ENCODE data around the gene DAPK2. TPM values are rescaled to one million over a fixed set of nuclear protein-coding genes. Genes with fewer than 3 reads are reported as not detected.

Gene DAPK2
- total RNA-seq, 2 experiments from 2014 or later, result 13.4 to 17.6 TPM

DNA sequence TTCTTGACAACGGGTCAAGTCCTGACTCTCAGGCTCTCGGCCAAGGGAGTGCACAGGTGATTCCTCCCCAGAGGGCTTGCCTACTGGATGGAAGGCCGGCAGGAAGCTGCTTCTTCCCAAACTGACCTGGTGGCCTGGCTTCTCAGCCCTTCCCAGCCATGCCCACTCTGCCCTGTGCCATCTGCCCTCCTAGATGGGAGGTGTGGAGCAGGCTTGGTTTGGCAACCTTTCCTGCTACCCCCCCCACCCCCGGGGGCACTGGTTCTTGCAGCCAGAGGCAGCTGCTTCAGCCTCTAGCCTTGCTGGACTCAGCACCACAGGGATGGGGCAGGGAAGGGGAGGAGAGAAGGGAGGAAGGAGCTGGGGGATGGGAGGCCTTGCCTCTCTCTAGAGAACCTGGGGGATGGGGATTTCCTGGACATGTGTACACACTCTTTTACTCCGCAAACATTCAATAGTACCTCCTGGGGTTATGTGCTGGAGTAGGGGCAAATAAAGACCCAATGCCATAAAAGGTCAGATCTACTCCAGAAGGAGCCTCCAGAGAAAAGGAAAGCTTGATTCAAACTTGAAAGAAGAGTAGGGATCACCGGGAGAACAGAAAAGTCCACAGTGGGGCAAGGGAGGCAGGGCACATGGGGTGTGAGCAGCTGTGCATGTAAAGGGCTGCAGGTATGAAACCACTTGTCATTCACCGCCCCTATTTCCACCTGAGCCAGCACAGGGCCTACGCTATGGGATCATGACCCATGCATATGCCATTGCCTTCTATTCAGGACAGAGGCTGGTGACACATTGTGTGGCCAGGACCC is 4.2 kb upstream of the DAPK2 start:
- ATAC-seq (ENCODE audit: low read depth) (no peak), DNase-seq (no peak)
- Mint-ChIP-seq H3K27ac (no peak overlapping the region), H3K27me3 (peaks cover 19% of the 10 kb centered on the region), H3K36me3 (no peaks in the 10 kb centered on the region), H3K4me1 (peaks cover 5% of the 10 kb centered on the region), H3K9me3 (no peaks in the 10 kb centered on the region), H3K4me3 (no peak overlapping the region)
- POLR2A ChIA-PET, result no interaction called here

DNA sequence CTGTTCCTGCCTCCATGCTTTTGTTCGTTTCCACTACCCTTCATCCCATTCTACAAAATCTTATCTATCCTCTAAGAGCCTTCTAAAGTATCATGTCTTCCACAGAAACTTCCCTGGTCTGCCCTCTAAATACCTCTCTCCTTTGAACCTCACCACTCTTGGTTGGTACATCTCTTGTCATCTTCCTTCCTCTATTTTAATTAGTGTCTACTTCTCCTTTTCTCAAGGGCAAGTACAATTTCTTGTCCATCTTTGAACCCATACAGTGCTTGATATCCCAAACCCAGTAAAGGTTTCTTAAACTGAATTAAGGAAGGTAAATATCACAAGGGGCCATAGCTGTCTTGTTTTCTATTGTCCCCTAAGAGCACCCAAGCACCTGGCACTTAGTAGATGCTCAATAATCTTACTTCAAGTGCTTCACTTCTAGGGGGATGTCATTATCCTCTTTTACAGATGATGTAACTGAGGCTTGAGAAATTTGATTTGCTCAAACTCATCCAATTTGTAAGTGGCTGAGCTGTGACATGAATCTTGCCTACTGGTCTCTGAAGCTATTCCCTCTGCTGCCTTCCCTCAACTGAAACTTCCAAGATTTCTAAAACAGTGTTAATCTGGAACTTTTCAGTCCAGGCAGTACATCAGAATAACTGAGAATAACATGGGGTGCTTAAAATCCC is 2.6 kb upstream of the DAPK2 start:
- POLR2A ChIA-PET, result no interaction called here
- Mint-ChIP-seq H3K27me3 (peaks cover 31% of the 10 kb centered on the region), H3K9me3 (no peaks in the 10 kb centered on the region), H3K27ac (no peak overlapping the region), H3K4me1 (peaks cover 10% of the 10 kb centered on the region), H3K4me3 (no peak overlapping the region), H3K36me3 (no peaks in the 10 kb centered on the region)
- DNase-seq (no peak), ATAC-seq (ENCODE audit: low read depth) (no peak)

DNA sequence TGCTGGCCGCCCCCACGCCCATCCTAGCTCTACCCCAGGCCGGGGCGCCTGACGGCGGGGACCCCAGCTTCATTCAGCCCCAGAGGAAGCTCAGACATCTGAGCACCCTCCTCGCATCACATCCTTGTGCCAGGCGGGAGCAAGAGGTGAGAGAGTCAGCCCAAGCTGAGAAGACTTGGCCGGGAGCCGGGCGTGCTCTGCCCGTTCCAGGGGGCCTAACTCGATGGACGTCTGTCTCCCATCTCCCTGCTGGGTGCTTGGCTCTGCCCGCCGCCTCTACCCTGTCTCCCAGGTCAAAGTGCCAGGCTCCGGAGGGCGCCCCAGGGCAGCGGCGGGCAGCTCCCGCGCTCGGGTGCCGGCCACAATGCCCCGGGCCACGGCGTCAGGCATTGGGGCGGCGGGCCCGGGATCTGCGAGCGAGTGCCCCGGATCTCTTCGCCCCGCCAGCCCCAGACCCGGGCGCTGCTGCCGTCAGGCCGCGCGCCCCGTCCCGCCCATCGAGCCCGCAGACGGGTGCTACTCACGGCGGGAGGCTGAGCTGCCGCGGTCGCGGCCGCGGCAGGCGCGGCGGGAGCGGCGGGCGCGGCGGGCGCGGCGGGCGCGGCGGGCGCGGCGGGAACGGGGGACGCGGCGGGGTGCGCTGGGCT is 388 bp downstream of the DAPK2 start:
- Mint-ChIP-seq H3K4me1 (peaks cover 10% of the 10 kb centered on the region), H3K4me3 (peak overlapping the region; percentile 47), H3K9me3 (no peaks in the 10 kb centered on the region), H3K27me3 (peaks cover 41% of the 10 kb centered on the region), H3K36me3 (no peaks in the 10 kb centered on the region), H3K27ac (no peak overlapping the region)
- POLR2A ChIA-PET, result interaction anchor here (0.7 to 2.0 kb wide), 6 partner anchors 35 to 296 kb away, joined by 3 to 5 read pairs (median 3); no protein-coding TSS in a partner anchor
- ATAC-seq (ENCODE audit: low read depth) (peak; percentile 54), DNase-seq (peak; percentile 57)

DNA sequence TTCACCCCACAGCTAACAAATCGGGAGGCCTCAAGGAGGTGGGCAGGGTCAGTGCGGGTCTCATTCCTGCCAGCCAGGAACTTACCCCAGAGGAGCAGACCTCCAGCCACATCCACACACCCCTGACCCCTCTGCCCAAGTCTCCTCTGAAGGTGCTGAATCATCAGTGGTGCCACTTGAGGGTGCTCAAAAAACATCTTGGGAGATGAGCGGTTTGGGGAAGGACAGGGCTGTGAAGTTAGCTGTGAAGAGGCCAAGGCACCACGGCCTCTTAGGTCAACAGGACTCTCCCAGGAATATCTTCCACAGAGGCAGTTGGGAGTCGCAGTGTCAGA is 1.2 kb downstream of the DAPK2 start:
- peak overlapping the region; percentile 47 for H3K4me3 Mint-ChIP-seq
- H3K27ac Mint-ChIP-seq, result no peak overlapping the region
- no peaks in the 10 kb centered on the region for H3K9me3 Mint-ChIP-seq
- no peak for ATAC-seq (ENCODE audit: low read depth)
- POLR2A ChIA-PET, result interaction anchor here (0.6 to 2.0 kb wide), 3 partner anchors 63 to 293 kb away, joined by 3 to 5 read pairs (median 3); no protein-coding TSS in a partner anchor
- DNase-seq, result no peak
- H3K4me1 Mint-ChIP-seq, result peaks cover 8% of the 10 kb centered on the region
- peaks cover 44% of the 10 kb centered on the region for H3K27me3 Mint-ChIP-seq
- no peaks in the 10 kb centered on the region for H3K36me3 Mint-ChIP-seq

DNA sequence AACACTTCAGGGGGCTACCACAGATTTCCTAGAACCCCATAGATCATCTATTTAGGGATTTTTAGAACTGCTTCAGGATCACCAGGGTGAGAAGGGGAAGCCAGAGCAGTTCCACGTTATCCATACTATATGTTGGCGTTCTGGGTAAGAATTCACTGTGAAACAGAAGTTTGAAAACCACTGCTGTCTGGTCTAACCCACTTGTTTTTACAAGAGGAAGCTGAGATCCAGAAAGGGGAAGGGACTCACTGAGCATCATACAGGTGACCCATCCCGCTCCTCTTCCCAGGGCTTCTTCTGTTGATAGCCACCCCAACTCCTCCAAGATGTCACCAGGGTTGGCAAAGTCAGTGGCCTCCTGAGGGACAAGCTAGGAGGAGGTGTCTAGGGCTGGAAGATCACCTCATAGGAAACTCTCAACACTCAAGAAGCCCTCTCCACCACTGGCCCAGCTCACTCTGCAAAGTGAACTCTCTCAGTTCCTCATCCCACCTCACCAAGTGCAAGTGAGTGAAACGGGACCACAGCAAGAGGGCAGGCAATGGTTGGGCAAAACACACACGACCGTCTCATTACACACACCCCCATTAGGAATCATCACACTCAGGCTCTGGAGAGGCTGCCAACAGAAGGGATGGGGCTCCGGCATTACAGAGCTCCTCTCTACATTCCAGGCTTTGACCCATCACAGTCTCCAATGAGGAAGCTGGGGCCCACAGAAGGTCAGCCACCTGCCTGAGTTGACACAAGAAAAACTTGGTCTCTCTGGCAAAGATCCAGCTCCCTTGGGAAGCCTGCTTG is 1.8 kb downstream of the DAPK2 start:
- no peak overlapping the region for H3K27ac Mint-ChIP-seq
- no peaks in the 10 kb centered on the region for H3K36me3 Mint-ChIP-seq
- peaks cover 46% of the 10 kb centered on the region for H3K27me3 Mint-ChIP-seq
- DNase-seq (no peak), ATAC-seq (ENCODE audit: low read depth) (no peak)
- no peaks in the 10 kb centered on the region for H3K9me3 Mint-ChIP-seq
- peaks cover 8% of the 10 kb centered on the region for H3K4me1 Mint-ChIP-seq
- H3K4me3 Mint-ChIP-seq, result no peak overlapping the region
- POLR2A ChIA-PET, result interaction anchor here (0.6 to 2.0 kb wide), 2 partner anchors 62 to 292 kb away, joined by 3 to 5 read pairs; no protein-coding TSS in a partner anchor

DNA sequence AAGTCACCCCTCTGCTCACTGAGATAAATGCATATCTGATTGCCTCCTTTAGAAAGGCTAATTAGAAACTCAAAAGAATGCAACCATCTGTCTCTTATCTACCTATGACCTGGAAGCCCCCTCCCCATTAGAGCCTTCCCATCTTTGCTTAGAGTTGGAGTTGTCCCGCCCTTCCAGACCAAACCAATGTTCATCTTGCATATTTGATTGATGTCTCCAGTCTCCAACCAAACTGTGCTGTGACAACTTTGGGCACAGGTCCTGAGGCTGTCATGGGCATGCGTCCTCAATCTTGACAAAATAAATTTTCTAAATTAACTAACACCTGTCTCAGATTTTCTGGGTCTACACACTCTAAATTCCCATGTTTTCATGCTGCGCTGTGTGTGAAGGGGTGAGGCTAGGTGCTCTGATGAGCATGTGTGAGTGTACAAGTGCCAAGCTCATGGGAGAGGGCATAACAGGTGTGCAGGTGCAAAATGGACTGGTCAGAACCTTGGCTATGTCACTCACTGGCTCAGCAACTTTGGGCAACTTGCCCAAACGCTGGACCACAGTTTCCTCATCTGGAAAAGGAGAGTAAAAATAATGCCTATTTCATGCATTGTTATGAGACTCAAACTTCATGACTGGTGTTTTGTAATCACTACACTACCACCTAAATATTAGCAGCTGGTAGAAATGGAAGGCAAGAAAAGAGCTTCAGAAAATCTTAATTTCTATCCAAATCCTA is 7.2 kb downstream of the DAPK2 start:
- ATAC-seq (ENCODE audit: low read depth) (no peak), DNase-seq (no peak)
- POLR2A ChIA-PET, result no interaction called here
- H3K36me3 Mint-ChIP-seq, result no peaks in the 10 kb centered on the region
- H3K27me3 Mint-ChIP-seq, result peaks cover 22% of the 10 kb centered on the region
- no peak overlapping the region for H3K4me3 Mint-ChIP-seq
- H3K9me3 Mint-ChIP-seq, result no peaks in the 10 kb centered on the region
- H3K4me1 Mint-ChIP-seq, result peaks cover 2% of the 10 kb centered on the region
- H3K27ac Mint-ChIP-seq, result no peak overlapping the region

DNA sequence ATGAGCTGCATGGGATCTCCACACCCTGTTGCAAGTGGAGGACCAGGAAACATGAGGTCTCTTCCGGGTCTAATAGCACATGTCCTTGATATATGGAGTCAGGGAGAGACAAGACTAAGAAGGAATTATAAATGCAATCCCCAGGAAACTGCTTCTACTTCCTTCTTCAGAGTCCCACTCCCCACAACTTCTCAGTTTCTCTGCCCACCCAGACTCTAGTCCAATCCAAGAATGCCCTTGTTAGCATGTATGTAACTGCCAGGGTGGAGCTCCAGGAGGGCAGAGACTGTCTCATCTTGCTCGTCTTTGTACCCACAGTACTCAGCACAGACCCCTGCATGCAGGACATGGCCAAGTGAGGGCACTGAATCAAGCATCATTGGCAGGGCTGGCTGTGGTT is 8.3 kb downstream of the DAPK2 start:
- ATAC-seq (ENCODE audit: low read depth) (no peak), DNase-seq (no peak)
- peaks cover 2% of the 10 kb centered on the region for H3K4me1 Mint-ChIP-seq
- no peak overlapping the region for H3K27ac Mint-ChIP-seq
- H3K36me3 Mint-ChIP-seq, result no peaks in the 10 kb centered on the region
- H3K4me3 Mint-ChIP-seq, result no peak overlapping the region
- H3K27me3 Mint-ChIP-seq, result peaks cover 16% of the 10 kb centered on the region
- POLR2A ChIA-PET, result no interaction called here
- H3K9me3 Mint-ChIP-seq, result no peaks in the 10 kb centered on the region

DNA sequence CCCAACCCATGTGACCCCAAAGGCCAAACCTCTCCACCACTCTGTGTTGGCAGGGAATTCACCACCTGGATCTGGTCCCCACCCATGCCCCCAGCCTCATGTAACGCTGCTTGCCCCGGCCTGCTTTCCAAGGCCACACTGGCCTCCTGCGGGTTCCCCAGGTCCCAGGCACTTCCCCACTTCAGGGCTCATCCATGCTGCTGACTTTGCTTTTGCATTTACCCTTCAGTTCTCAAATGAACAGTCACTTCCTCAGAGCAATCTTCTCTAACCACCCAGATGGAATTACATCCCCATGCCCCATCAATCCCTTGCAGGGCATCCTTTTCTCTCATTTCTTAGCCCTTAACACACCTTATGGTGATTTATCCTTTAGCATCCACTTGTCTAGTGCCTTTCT is 9.2 kb downstream of the DAPK2 start:
- H3K27me3 Mint-ChIP-seq, result peaks cover 14% of the 10 kb centered on the region
- no peak overlapping the region for H3K4me3 Mint-ChIP-seq
- H3K4me1 Mint-ChIP-seq, result peaks cover 5% of the 10 kb centered on the region
- no peaks in the 10 kb centered on the region for H3K9me3 Mint-ChIP-seq
- H3K27ac Mint-ChIP-seq, result no peak overlapping the region
- H3K36me3 Mint-ChIP-seq, result no peaks in the 10 kb centered on the region
- ATAC-seq (ENCODE audit: low read depth), result no peak
- DNase-seq, result no peak
- POLR2A ChIA-PET, result no interaction called here

DNA sequence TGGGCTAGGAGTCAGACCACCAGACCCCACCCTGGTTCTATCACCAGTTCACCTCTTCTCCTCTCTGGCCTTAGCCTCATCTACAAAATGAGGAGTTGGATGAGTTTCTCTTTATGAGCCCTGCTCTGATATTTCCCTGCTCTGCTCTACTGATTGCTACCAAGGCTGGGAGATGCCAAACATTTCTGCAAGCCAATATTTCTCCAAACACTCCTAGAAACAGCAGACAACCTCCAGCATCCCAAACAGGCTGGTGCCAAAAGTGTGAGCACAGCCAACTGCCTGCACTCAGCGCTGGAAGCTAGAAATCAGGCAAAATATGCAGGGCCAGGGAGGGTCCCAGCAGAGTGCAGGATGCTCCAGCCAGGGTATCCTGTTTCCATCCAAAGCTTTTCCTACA is 10.8 kb downstream of the DAPK2 start:
- DNase-seq (no peak), ATAC-seq (ENCODE audit: low read depth) (no peak)
- Mint-ChIP-seq H3K9me3 (no peaks in the 10 kb centered on the region), H3K4me1 (peaks cover 8% of the 10 kb centered on the region), H3K27ac (no peak overlapping the region), H3K4me3 (no peak overlapping the region), H3K36me3 (no peaks in the 10 kb centered on the region), H3K27me3 (peaks cover 12% of the 10 kb centered on the region)
- POLR2A ChIA-PET, result no interaction called here

DNA sequence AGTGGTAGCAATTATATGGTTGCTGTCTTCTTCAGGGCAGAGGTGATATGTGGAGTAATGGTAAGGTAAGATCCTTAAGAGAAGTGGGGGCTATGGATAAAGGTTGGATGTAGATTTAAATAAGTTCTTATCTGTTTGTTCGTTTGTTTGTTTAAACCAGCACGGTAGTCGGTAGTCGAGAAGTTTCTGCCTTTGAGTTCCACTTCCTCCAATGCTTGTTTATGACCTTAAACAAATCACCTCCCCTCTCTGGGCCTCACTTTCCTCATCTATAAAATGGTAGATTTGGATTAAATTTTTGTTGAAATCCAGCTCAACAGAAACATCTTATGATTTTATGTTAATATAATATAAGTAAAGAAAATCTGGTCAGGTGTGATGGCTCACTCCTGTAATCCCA is 11.8 kb downstream of the DAPK2 start:
- ATAC-seq (ENCODE audit: low read depth) (no peak), DNase-seq (no peak)
- H3K4me1 Mint-ChIP-seq, result peaks cover 16% of the 10 kb centered on the region
- POLR2A ChIA-PET, result no interaction called here
- no peak overlapping the region for H3K4me3 Mint-ChIP-seq
- no peak overlapping the region for H3K27ac Mint-ChIP-seq
- no peaks in the 10 kb centered on the region for H3K36me3 Mint-ChIP-seq
- H3K9me3 Mint-ChIP-seq, result no peaks in the 10 kb centered on the region
- peaks cover 7% of the 10 kb centered on the region for H3K27me3 Mint-ChIP-seq

DNA sequence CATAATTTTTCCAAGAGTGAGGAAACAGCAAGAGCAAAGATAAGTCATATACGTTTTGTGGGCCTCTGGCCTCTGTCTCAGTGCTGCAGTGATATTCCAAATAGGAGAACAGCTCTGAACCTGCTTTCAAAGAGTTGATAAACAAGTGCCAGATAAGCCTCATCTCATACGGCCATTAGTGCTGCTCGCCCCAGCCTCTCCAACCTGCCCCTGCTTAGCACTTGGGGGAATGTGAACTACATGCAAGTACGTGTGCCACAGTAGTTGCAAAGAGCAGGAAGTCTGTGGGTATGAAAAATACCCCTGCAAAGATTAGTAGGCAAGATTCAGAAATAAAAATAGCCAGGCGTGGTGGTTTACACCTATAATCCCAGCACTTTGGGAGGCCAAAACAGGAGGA is 14.0 kb downstream of the DAPK2 start:
- Mint-ChIP-seq H3K4me1 (peaks cover 21% of the 10 kb centered on the region), H3K36me3 (no peaks in the 10 kb centered on the region), H3K27ac (peak overlapping the region; percentile 25), H3K9me3 (no peaks in the 10 kb centered on the region), H3K27me3 (peaks cover 2% of the 10 kb centered on the region), H3K4me3 (no peak overlapping the region)
- no peak for ATAC-seq (ENCODE audit: low read depth)
- no peak for DNase-seq
- POLR2A ChIA-PET, result no interaction called here

DNA sequence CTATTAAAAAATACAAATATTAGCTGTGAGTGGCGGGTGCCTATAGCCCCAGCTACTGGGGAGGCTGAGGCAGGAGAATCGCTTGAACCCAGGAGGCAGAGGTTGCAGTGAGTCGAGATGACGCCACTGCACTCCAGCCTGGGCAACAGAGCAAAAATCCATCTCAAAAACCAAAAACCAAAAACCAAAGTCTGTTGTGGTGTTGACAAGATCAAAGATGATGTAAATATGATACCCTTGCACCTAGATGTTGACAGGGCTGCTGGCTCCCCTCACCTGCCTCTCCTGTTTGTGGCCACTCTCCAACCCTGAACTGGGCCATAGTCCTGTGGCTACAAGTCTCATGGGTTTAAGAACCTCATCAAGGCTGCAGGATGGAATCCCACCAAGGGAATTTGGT is 16.2 kb downstream of the DAPK2 start:
- POLR2A ChIA-PET, result no interaction called here
- Mint-ChIP-seq H3K4me3 (no peak overlapping the region), H3K4me1 (peaks cover 21% of the 10 kb centered on the region), H3K9me3 (no peaks in the 10 kb centered on the region), H3K36me3 (no peaks in the 10 kb centered on the region), H3K27me3 (peaks cover 1% of the 10 kb centered on the region), H3K27ac (no peak overlapping the region)
- no peak for DNase-seq
- peak; percentile 11 for ATAC-seq (ENCODE audit: low read depth)

DNA sequence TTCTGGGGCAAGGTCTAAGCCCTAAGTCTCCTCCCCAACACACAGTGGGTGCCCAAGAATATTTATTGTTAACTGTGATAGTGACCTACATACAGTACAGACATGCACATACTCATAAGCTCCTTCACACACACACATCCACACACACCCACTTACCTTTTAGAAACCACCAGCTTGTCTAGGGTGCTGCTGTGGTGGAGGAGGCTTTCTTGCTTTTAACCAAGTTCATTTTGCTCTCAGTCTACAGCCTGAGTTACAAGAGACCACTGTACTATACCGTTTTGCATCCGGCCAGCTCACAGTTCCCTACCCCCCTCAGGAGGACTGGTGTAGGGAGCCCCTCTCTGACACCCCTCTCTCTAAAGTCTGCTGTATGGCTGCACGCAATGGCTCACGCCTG is 16.7 kb downstream of the DAPK2 start:
- Mint-ChIP-seq H3K4me1 (peaks cover 21% of the 10 kb centered on the region), H3K9me3 (no peaks in the 10 kb centered on the region), H3K27me3 (peaks cover 1% of the 10 kb centered on the region), H3K27ac (peak overlapping the region; percentile 20), H3K4me3 (no peak overlapping the region), H3K36me3 (no peaks in the 10 kb centered on the region)
- POLR2A ChIA-PET, result no interaction called here
- peak; percentile 63 for ATAC-seq (ENCODE audit: low read depth)
- no peak for DNase-seq
